ENCODE measurements around the gene NDUFC1. TPM values are rescaled to one million over a fixed set of nuclear protein-coding genes. Genes with fewer than 3 reads are reported as not detected.
"Not testable (repeated sequence)": the region's sequence is repeated elsewhere in the genome, so short reads cannot be mapped to it uniquely, and the experiment has no call there.

The NDUFC1 gene
- total RNA-seq, 1 experiment from 2014 or later = 32.5 TPM

DNA sequence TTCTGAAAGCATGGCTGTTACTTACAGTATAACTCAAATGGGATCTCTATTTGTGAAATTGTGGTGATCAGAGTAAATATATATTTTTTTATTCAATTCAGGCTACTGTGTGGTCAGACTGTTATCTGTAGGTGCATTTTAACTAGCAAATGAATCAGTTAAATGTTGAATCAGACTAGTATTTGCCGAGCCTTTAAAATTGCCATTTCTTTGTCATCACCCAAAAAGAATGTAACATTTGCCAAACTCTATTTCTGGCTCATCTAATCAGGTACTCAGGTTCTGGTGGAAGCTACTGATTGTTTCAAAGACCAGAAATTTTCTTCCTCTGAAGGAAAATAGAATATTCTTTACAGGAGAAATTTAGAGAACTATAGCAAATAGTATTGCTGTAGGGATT is 2.7 kb downstream of the NDUFC1 start:
- no peak for DNase-seq (ENCODE audit: low read depth)

DNA sequence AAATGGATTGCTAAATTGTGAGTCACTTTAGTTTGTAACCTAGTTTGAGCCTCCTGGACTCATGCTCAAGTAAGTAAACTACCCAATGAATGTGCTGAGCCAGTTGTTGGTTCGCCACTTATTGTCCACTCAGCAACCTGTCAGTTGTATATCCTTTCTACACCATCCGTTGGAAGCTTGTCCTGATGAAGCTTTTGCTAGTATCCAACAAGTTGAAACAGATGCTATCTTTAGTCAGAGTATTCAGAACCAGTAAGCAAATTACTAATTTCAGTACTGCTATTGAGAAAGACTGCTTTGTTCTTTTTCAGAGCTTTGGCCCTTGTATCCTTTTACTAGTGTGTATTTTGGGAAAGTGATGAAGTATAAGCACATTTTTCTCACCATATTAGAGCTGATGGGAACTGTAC is 5.3 kb downstream of the NDUFC1 start:
- DNase-seq (ENCODE audit: low read depth) = peak; percentile 4

DNA sequence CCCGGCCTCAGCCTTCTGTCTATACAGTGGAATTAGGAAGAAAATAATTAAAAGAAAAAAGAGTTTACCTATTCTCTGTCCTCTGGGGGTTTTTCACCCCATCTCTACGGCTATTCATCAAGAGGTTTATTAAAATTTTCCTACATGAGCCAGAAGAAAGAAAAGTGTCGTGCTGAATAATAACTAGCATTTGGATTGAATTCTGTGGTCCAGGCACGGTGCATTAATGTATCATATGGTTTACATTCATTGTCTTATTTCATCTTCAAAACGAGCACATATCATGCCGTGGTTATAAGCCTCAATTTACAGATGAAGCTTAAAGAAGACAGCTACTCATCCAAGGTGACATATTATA is 6.4 kb downstream of the NDUFC1 start:
- no peak for DNase-seq (ENCODE audit: low read depth)

DNA sequence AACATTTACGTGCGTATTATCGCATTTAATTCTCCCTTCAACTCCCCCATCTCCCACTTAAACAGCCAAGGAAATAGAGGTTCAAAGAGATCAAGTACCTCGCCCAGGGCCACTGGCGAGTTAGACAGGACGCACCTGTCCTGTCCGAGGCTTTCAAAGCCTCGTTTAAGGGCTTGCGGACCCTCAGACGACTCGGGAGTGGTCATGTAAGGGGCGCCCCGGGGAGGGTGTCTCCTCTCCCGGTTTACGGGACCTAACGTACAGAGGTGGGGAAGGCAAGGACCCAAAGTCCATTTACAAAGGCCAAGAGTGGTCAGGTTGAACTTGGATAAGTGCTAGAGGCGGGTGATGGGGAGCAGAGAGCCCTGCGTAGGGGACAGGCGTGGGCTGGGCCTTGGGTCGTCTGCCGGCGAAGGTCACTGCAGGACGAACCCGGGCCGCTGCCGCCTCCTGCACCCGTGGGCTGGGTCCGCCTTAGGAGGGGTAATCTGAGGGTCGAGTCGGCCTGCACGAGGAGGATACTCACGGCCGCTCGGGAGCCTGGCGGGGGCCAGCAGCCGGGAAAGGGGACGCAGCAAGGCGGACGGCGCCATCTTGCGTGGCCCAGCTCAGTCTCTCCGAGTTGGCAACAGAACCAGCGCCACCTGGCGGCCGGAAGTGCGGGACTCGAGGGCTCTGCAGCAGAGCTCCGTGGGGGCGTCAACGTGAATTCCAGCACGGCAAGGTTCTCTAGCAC is 6.9 kb downstream of the NDUFC1 start:
- DNase-seq (ENCODE audit: low read depth) = peak; percentile 87

DNA sequence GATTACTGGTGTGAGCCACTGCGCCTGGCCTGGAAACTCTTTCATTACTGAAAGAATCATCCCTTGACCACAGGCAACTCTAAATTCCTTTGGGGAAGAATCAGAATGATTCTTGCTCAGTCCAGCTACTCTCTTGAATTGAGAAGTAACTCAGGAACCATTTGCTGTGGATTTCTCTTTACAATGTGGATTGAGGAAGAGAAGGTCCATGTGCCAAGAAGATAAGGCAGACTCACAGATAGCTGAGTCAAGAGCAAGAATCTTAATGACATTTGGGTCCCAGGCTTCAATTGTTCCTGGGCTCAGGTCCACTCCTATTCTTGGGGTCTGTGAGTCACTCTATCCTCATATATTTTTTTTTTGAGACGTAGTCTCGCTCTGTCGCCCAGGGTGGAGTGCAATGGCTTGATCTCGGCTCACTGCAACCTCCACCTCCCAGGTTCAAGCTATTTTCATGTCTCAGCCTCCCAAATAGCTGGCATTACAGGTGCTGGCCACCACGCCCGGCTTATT is 16.0 kb downstream of the NDUFC1 start:
- no peak for DNase-seq (ENCODE audit: low read depth)

DNA sequence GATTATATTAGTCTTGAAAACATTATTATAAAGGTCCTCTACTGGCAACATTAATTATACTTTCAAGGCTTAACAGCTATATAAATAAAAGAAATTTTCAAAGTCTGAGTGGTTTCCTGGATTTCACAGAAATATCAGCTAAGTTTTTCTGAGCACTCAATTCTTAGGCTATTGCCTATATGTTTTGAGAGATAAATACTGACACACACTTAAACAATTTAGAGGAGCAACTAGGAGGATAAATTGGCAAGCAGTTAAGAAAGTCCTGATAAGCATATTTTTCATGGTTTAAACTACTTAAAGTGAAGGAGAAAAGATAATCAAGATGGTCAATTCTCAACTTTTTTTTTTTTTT is 19.6 kb downstream of the NDUFC1 start:
- DNase-seq (ENCODE audit: low read depth) = no peak

DNA sequence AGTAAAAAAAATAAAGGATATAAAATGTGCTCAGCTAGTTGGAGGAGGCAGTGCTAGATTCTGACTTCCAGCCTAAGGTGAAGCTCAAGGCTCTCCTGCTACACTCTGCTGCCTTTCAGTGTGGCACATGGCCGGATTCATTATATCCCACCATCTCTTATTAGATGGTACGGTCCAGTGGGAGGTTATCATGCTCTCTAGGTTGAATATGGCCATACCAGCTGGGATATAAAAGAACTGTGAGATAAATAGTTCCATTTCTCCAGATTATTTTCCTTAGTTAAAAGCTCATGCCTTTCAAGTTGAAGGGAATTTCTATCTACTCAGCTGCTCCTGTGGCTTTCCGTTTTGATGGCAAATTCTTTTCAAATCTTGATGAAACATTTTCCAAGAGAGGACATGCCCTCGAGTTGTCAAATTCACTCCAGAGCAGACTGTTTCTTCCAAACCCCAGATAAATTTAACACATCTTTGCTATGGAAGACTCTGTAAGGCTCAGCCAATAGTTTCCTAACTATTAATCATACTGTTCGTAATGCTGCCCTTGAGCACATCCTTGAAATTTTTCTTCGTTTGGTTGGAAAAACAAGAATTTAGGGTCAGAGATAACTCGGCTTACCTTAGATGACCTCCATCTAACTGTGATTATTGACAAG is 20.1 kb downstream of the NDUFC1 start:
- DNase-seq (ENCODE audit: low read depth) = no peak

DNA sequence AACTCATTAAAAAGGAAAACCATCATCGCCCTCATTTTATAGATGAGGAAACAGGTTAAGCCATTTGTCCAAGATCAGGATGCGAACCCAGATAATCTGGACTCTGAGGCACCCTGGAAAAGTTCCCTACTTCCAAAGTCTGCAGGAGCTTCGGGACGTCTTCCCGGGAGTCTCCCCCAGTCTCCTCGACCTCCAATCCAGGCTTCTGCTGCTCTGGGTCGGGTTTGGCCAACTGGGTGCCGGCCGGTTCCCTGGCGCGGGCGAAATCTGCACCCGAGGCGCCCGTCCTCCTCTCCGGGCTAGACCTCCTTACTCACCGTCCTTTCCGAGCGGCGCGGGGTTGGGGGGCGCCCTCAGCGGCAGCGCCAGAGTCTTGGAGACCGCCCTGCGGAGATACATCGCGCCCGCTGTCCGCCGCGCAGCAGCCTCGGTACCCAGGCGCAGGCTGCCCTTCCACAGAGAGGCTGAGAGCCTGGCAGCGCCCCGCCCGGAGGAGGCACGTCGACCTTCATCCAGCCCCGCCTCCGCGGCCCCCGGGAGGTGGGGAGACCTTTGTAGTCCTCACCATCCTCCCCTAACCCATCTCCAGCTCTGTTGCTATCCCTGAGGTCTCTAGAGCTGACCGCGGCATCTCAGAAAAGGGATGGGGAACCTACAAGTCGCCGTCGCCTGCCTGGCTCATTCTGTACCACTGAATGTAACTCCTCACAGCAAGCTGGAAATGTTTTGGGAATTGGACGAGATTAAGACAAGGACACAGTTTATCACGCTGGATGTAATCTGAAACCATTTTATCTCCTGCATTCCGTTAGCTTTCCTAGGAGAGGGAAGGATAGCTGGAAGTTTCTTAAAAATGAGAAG is 22.3 kb downstream of the NDUFC1 start, which contains the start of gene MGARP:
Gene MGARP (minus strand): TSS at position 466 of the 861 bp plus-strand sequence. CDS start 67 bp downstream, at position 399.
- DNase-seq (ENCODE audit: low read depth) = peak; percentile 5

DNA sequence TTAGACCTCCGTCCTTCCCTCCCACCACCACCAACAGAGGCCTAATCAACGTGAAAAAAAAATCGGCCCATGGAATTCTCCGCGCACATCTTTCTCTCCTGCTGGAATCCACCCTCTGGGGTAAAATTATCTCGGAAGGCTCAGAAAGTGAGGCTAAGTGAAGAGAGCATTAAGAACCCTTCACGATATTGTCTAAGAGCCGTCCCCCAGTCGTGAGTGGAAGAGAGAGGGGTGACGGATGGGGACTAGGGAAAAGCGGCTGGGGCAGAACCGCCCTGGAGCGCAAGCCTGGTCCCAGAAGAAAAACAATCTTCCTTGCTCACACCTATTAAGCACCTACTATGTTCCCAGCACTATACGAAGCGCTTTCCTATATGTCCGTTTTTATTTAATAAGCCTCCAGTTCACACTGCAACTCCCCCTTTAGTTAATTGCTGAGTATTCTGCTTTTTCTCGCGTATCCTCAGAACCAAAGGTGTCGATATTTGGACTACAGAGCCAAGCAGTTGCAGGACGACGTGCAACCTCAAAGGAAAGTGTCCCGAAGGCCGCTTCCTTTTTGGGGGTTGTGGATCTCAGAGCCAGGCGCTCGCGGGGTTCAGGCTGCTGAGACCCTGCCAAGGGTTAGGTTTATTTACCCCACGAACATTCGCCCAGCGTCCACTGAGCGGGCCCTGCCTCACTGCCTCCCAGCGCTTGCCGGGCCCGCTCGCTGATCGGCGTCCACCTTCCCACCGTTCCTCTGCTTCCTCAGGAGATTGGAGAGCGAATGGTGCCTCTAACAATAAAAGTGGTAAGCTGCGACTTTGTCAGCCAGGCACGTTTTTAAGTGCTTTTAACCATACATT is 23.1 kb downstream of the NDUFC1 start:
- no peak for DNase-seq (ENCODE audit: low read depth)

DNA sequence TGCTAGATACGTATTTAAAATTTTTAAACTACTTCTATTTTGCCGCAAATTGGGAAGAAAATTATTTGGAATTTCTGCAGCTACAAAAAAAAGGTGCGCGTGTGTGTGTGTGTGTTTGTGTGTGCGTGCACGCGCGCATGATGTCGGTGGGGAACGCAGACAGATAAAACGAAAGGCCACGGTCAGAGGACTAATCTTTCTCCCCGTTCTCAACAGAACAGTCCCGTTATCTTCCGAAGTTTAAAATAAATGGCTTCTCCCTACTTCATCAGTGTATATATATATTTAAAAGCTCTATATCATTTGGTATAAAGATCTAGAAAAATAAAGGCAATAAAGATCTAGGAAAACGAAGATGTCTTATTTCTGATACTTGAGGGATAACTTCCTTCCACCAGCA is 23.8 kb downstream of the NDUFC1 start:
- DNase-seq (ENCODE audit: low read depth) = no peak

DNA sequence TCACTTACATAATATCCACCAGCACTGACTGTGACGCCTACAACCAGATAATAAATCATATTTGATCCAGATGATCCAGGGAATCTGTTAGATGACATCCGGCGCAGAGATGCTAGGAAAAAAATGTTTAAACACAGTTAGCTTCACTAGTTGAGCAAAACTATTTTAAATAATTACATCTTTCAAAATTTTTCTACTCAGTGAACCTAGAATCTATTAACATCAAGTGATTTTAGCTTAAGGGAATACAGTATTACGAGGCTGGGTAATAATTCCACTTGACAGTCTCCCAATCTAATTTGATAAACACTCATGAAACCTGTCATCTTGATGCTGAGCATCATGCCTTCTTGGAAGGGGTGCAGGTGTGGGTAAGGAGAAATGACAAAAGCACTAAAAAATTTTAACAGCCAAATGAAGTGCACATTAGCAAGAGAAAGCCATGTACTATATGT is 27.0 kb downstream of the NDUFC1 start:
- DNase-seq (ENCODE audit: low read depth) = no peak

DNA sequence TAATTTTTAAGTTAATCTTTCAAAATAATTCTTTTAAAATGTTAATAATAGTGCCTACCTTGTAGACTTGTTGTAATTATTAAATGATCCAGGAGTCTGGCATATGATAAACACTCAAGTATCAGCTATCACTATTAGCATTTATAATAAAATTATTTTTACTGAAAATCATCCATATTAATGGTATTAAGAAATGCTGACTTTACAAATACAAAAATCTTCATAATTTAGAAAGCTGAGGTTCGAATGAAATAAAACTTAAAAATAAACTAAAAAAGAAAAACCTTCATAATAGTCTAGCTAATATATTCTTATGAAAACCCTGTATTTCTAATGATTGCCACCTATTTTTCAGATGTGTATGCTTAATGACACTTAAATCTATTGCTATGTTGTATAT is 27.5 kb downstream of the NDUFC1 start:
- DNase-seq (ENCODE audit: low read depth) = no peak

DNA sequence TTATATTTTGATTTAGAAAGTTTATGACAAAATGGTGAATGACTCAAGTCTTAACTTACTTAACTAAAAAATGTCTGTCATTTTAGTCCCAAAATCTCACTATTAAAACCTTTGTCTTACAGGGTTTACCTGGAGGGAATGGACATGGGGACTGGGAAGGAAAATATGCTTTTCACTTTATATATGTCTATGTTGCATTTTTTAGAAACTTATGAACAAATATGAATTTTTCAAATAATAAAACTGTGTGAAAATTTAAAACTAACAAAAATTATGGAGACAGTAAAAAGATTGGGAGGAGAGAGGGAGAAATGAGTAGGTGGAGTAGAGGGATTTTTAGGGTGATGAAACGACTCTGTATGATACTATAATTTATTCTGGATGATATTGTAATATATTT is 28.4 kb downstream of the NDUFC1 start:
- no peak for DNase-seq (ENCODE audit: low read depth)

DNA sequence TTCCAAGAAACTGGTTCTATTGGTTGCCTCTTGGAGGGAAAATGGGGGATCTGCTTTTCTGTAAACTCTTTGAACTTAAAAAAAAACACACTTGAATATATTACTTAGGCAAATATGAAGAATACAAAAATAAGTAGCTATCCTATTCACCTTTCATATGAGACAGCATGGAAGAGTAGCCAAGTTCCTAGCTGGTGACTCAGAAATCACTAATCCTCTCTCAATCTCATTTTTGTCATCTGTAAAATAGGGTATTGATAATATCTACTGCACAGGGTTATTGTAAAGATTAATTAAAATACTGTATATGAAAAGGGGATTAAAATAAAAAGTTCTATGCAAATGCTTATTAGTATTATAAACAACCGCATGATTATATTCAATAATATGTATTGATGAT is 35.0 kb downstream of the NDUFC1 start:
- DNase-seq (ENCODE audit: low read depth) = no peak

DNA sequence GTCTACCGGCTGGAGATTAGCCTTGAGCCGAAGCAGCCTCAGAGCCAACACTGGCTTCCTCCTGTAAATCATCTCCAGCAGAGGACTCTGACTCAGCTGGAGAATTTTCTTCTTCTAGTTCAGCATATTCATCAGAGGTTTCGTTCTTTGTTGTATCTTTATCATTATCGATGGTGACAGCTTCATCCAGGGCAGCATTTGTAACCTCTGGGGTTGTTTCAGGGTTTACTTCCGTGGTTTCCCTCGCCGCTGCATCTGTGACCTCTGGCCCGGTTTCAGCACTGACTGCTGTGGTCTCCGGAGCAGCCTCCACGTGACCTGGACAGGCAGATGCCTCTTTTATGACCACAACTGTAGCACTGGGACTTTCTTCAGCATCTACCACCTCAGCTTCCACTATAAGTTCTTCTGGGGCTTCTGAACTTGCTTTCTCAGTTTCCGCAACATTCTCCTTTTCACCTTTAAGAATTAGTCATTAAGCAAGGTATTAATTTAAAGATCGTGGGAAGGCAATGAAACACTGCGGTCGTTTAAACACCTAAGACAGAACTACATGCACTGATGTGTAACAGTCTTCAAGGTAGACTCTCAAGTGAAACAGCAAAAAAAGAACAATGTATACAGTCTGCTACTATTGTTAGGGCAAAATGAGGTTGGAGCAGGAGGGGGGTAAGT is 35.6 kb downstream of the NDUFC1 start:
- DNase-seq (ENCODE audit: low read depth) = peak; percentile 35

DNA sequence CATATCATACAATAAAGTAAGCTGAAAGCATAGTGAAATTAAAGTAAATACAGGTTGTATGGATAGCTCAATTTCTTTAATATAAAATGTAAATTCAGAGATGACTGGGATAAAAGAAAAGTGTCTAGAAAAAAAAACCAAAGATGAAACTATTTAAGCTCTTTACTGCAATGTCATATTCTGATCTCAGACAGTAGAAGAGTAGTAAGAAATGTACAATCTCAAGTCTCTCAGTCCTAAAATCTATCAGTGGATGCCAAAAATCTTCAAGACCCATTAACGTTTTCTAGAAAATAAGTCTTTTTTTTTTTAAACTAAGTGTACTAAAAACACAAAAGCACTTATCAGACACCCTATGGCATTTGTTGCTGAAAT is 36.1 kb downstream of the NDUFC1 start:
- DNase-seq (ENCODE audit: low read depth) = no peak

DNA sequence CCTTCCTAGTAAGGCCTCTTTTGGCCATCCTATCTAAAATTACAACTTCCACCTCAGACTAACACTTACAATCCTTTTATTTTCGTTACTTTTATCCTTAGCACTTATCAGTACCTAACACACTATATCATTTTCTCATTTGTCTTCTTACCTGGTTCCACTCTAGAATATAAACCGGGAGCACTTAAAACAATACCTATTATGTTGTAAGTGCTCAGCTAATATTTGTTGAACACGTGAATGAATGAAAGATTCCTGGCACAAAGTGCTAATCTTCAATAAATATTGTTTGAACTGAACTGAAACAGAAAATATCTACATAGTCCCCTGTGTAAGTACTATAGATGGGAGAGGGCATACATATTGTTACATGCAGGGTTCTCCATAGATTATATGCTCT is 36.6 kb downstream of the NDUFC1 start:
- no peak for DNase-seq (ENCODE audit: low read depth)

DNA sequence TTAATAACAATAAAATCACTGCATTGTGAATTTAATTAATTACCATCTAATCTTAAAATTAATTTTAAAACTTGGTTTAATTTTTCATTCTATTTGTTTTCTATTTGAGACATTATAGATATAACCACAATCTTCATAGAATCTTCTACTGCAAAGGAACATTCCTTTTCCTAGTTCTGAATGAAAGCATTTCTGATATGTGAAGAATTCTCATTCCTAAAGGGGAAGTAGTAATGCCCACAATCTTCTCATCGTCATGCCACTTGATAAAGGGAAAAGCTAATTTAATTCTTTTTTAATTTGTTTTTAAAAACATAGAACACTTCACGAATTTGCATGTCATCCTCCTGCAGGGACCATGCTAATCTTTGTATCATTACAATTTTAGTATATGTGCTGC is 45.9 kb downstream of the NDUFC1 start:
- DNase-seq (ENCODE audit: low read depth) = no peak

DNA sequence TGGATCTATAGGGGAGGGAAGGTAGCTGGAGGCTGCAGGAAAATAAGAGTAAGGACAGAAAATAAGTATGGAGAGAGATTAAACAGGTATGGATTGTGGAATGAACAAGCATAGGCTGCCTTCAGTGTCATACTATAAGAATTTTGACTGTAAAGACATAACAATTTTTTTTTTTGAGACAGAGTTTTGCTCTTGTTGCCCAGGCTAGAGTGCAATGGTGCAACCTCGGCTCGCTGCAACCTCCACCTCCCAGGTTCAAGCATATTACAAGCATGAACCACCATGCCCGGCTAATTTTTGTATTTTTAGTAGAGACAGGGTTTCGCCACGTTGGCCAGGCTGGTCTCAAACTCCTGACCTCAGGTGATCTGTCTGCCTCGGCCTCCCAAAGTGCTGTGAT is 46.7 kb downstream of the NDUFC1 start:
- DNase-seq (ENCODE audit: low read depth) = not testable (repeated sequence)

DNA sequence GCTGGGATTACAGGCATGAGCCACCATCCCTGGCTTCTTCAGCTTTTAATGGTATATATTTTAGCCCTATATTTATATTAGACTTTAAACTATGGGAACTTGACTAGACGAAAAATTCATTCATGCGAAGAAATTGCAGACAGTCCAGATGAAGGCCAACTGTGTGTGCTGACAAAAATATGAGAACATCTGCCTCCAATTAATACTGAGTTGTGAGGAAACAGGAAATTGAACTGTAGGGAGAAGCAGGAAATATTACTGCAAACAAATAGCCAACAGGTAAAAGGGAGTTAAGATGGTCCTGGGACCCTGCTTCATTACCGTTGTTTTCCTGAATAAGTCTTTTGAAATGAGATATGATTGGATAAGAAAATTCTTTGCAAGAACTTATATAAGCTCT is 48.6 kb downstream of the NDUFC1 start:
- DNase-seq (ENCODE audit: low read depth) = no peak

DNA sequence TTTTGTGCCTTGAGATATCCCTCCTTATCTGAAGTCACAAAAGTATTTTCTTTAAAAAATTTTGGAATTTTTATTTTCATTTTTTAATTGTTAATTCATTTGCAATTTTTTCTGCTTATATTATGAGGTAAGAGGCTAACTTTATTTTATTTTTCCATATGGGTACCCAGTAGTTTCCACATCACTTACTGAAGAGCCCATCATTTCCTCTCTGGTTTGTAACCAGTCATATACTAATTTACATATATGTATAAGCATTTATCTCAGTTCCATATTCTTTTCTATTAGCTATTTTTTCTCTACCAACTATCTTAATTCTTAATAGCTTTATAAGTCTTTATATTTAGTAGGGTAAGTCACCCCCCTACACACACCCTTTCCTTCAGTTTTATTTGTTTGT is 49.2 kb downstream of the NDUFC1 start:
- DNase-seq (ENCODE audit: low read depth) = no peak
